ENCODE measurements around the gene RTKN2.

DNA sequence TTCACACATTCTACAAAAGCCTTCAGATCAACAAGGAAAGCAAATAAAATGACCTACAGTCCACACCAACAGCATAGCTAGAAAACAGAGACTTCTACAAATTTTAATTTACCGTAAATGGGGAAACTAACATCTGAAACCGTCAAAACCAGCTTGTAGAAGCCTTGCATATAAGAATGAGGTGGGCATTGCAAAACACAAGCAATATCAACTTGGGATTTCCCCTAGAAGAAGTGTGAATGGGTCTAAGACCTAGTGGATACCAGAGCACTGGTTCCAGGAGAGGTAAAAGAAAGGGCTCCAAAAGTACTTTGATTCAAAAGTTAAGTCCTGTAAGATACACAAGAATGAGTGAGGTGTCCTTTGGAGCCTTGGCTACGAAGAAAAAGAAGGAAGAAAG, 18.7 kb downstream of the RTKN2 start:
- TF ChIP-seq, protein P1, sequence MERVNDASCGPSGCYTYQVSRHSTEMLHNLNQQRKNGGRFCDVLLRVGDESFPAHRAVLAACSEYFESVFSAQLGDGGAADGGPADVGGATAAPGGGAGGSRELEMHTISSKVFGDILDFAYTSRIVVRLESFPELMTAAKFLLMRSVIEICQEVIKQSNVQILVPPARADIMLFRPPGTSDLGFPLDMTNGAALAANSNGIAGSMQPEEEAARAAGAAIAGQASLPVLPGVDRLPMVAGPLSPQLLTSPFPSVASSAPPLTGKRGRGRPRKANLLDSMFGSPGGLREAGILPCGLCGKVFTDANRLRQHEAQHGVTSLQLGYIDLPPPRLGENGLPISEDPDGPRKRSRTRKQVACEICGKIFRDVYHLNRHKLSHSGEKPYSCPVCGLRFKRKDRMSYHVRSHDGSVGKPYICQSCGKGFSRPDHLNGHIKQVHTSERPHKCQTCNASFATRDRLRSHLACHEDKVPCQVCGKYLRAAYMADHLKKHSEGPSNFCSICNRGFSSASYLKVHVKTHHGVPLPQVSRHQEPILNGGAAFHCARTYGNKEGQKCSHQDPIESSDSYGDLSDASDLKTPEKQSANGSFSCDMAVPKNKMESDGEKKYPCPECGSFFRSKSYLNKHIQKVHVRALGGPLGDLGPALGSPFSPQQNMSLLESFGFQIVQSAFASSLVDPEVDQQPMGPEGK (CRISPR knock-in tag; IDR thresholded peaks at IDR 0.05; ENCODE audit: borderline replicate concordance), result no peak
- no peak for TF ChIP-seq SNAI2 (CRISPR knock-in tag; IDR thresholded peaks at IDR 0.05)
- no peak for TF ChIP-seq BACH2 (CRISPR knock-in tag; IDR thresholded peaks at IDR 0.05; ENCODE audit: borderline replicate concordance)
- TF ChIP-seq, protein P2, sequence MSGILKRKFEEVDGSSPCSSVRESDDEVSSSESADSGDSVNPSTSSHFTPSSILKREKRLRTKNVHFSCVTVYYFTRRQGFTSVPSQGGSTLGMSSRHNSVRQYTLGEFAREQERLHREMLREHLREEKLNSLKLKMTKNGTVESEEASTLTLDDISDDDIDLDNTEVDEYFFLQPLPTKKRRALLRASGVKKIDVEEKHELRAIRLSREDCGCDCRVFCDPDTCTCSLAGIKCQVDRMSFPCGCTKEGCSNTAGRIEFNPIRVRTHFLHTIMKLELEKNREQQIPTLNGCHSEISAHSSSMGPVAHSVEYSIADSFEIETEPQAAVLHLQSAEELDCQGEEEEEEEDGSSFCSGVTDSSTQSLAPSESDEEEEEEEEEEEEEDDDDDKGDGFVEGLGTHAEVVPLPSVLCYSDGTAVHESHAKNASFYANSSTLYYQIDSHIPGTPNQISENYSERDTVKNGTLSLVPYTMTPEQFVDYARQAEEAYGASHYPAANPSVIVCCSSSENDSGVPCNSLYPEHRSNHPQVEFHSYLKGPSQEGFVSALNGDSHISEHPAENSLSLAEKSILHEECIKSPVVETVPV (CRISPR knock-in tag; IDR thresholded peaks at IDR 0.05), result no peak
- no peak for TF ChIP-seq ZFP30 (CRISPR knock-in tag; IDR thresholded peaks at IDR 0.05)
- no peak for TF ChIP-seq CSDC2 (CRISPR knock-in tag; IDR thresholded peaks at IDR 0.05)
- no peak for TF ChIP-seq RARB (CRISPR knock-in tag; IDR thresholded peaks at IDR 0.05)
- TF ChIP-seq, protein P3, sequence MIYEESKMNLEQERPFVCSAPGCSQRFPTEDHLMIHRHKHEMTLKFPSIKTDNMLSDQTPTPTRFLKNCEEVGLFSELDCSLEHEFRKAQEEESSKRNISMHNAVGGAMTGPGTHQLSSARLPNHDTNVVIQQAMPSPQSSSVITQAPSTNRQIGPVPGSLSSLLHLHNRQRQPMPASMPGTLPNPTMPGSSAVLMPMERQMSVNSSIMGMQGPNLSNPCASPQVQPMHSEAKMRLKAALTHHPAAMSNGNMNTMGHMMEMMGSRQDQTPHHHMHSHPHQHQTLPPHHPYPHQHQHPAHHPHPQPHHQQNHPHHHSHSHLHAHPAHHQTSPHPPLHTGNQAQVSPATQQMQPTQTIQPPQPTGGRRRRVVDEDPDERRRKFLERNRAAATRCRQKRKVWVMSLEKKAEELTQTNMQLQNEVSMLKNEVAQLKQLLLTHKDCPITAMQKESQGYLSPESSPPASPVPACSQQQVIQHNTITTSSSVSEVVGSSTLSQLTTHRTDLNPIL (CRISPR knock-in tag; IDR thresholded peaks at IDR 0.05; ENCODE audit: low read depth), result no peak
- TF ChIP-seq ZNF8 (CRISPR knock-in tag; IDR thresholded peaks at IDR 0.05), result no peak
- TF ChIP-seq ZNF70 (CRISPR knock-in tag; IDR thresholded peaks at IDR 0.05), result no peak
- TF ChIP-seq ZNF565 (CRISPR knock-in tag; conservative IDR thresholded peaks at IDR 0.05; ENCODE audit: low read depth), result no peak
- no peak for TF ChIP-seq ZC3H10 (CRISPR knock-in tag; IDR thresholded peaks at IDR 0.05)
- no peak for TF ChIP-seq GLIS3 (CRISPR knock-in tag; IDR thresholded peaks at IDR 0.05)
- no peak for TF ChIP-seq ZFP3 (CRISPR knock-in tag; IDR thresholded peaks at IDR 0.05)
